HepG2 (cell line): ENCODE measurements around the gene TRAP1. TPM values are rescaled to one million over a fixed set of nuclear protein-coding genes. Genes with fewer than 3 reads are reported as not detected.
A peak's percentile ranks its signal among the peaks of the same experiment; 100 is the strongest.

Experiments used
- ATF7 ChIP-seq, 2 experiments: fragments of 450-650 bp in 1 of 2; sonication (generic) in 1 of 2; formaldehyde crosslinking in 1 of 2; IDR thresholded peaks; 2 replicates each; pipeline versions ENCODE4 v1.4.0 to v1.6.1; 2016 to 2020; ENCODE audit warnings: antibody characterized with exemption in 1 of 2, mild to moderate bottlenecking in 1 of 2, missing genetic modification reagents in 1 of 2
- BHLHE40 ChIP-seq: IDR thresholded peaks from 2 replicates; pipeline ENCODE4 v1.6.1; 2011; ENCODE audit warnings: low read length, improper control_type of control experiment
- EEA1 ChIP-seq: sonication (generic); formaldehyde crosslinking; IDR thresholded peaks from 2 replicates; pipeline ENCODE4 v1.5.1; 2020; ENCODE audit warnings: mild to moderate bottlenecking, missing genetic modification reagents, borderline replicate concordance
- FOXJ3 ChIP-seq: sonication (generic); formaldehyde crosslinking; IDR thresholded peaks from 2 replicates; pipeline ENCODE4 v1.4.0; 2020; ENCODE audit warnings: missing genetic modification reagents, mild to moderate bottlenecking, borderline replicate concordance
- IRX3 ChIP-seq: sonication (generic); formaldehyde crosslinking; IDR thresholded peaks from 2 replicates; pipeline ENCODE4 v1.8.1; 2023; ENCODE audit warnings: mild to moderate bottlenecking, low read depth, missing genetic modification reagents, borderline replicate concordance
- MED1 ChIP-seq: sonication (generic); formaldehyde crosslinking; IDR thresholded peaks from 2 replicates; pipeline ENCODE4 v1.4.0; 2020; ENCODE audit warnings: missing genetic modification reagents
- MED13 ChIP-seq: sonication (generic); formaldehyde crosslinking; IDR thresholded peaks from 2 replicates; pipeline ENCODE4 v1.5.0; 2020; ENCODE audit warnings: missing genetic modification reagents
- PRMT3 ChIP-seq: sonication (generic); formaldehyde crosslinking; IDR thresholded peaks from 2 replicates; pipeline ENCODE4 v1.8.1; 2022; ENCODE audit warnings: low read depth, mild to moderate bottlenecking, moderate library complexity, missing genetic modification reagents, borderline replicate concordance
- RCOR2 ChIP-seq: IDR thresholded peaks from 2 replicates; pipeline ENCODE4 v1.6.1; 2016; ENCODE audit warnings: missing biosample characterization, missing genetic modification reagents
- SNRNP70 ChIP-seq: fragments of 200-400 bp; formaldehyde crosslinking; IDR thresholded peaks from 2 replicates; pipeline ENCODE4 v1.6.1; 2017; ENCODE audit warnings: mild to moderate bottlenecking, low read depth, low read length, moderate library complexity
- SP5 ChIP-seq: IDR thresholded peaks from 2 replicates; pipeline ENCODE4 v1.6.1; 2016; ENCODE audit warnings: low read depth, borderline replicate concordance
- SRSF4 ChIP-seq: fragments of 200-400 bp; formaldehyde crosslinking; IDR thresholded peaks from one replicate; pipeline ENCODE4 v1.6.1; 2018; ENCODE audit warnings: mild to moderate bottlenecking, low read depth, low read length, moderate library complexity; ENCODE audit not compliant: poor library complexity, severe bottlenecking
- ZFAT ChIP-seq: sonication (generic); formaldehyde crosslinking; conservative IDR thresholded peaks from 2 replicates; pipeline ENCODE4 v1.8.1; 2023; ENCODE audit warnings: missing genetic modification reagents, inconsistent platforms
- ZFP90 ChIP-seq: sonication (generic); formaldehyde crosslinking; IDR thresholded peaks from 2 replicates; pipeline ENCODE4 v1.8.0; 2022; ENCODE audit warnings: missing genetic modification reagents, mild to moderate bottlenecking, inconsistent platforms, borderline replicate concordance
- ZNF230 ChIP-seq: sonication (generic); formaldehyde crosslinking; IDR thresholded peaks from 2 replicates; pipeline ENCODE4 v1.4.0; 2020; ENCODE audit warnings: mild to moderate bottlenecking, missing genetic modification reagents
- ZNF326 ChIP-seq: sonication (generic); formaldehyde crosslinking; IDR thresholded peaks from 2 replicates; pipeline ENCODE4 v1.4.0; 2020; ENCODE audit warnings: missing genetic modification reagents, borderline replicate concordance
- ZNF501 ChIP-seq: sonication (generic); formaldehyde crosslinking; IDR thresholded peaks from 2 replicates; pipeline ENCODE4 v1.5.1; 2020; ENCODE audit warnings: mild to moderate bottlenecking, moderate library complexity, missing genetic modification reagents
- ZNF674 ChIP-seq: sonication (generic); formaldehyde crosslinking; IDR thresholded peaks from 2 replicates; pipeline ENCODE4 v1.5.0; 2020; ENCODE audit warnings: low read depth, mild to moderate bottlenecking, missing genetic modification reagents
- ZNF780A ChIP-seq: sonication (generic); formaldehyde crosslinking; IDR thresholded peaks from 2 replicates; pipeline ENCODE4 v1.8.0; 2022; ENCODE audit warnings: mild to moderate bottlenecking, missing genetic modification reagents, moderate library complexity
- ZNF839 ChIP-seq: sonication (generic); formaldehyde crosslinking; IDR thresholded peaks from 2 replicates; pipeline ENCODE4 v1.4.0; 2020; ENCODE audit warnings: missing genetic modification reagents, mild to moderate bottlenecking, borderline replicate concordance
- polyA plus RNA-seq, 8 experiments: library from polyadenylated mRNA; depleted of rRNA in 3 of 8; stranded (reverse) in 7 of 8; unstranded in 1 of 8; fragments of >200 nt; fragmentation: Illumina TruSeq in 4 of 8; extraction: Trizol in 4 of 8; gene quantifications; 2 replicates each; pipeline versions ENCODE4 v1.2.1 to v1.2.3, GENCODE V29; 2011 to 2016; ENCODE audit warnings: low read depth in 4 of 8, missing spikeins in 1 of 8, mixed read lengths in 1 of 8; ENCODE audit not compliant: insufficient read depth in 1 of 8
- total RNA-seq, 5 experiments: library from RNA; depleted of rRNA; stranded (reverse); fragments of >200 nt; fragmentation: Illumina TruSeq; extraction: Trizol; gene quantifications; 2 replicates each; pipeline ENCODE4 v1.2.3, GENCODE V29; 2016; ENCODE audit warnings: low read depth in 1 of 5
- TF ChIP-seq, protein P1 (sequence below): sonication (generic); formaldehyde crosslinking; IDR thresholded peaks from 2 replicates; pipeline ENCODE4 v1.5.0; 2020; ENCODE audit warnings: missing genetic modification reagents, mild to moderate bottlenecking, borderline replicate concordance
- TF ChIP-seq, protein P2 (sequence below): IDR thresholded peaks from 2 replicates; pipeline ENCODE4 v1.6.1; 2016; ENCODE audit warnings: control low read depth
- TF ChIP-seq, protein P3 (sequence below): IDR thresholded peaks from 2 replicates; pipeline ENCODE4 v1.6.1; 2016; ENCODE audit warnings: mild to moderate bottlenecking, missing biosample characterization, missing genetic modification reagents
- TF ChIP-seq, protein P4 (sequence below): sonication (generic); formaldehyde crosslinking; IDR thresholded peaks from 2 replicates; pipeline ENCODE4 v1.8.0; 2023; ENCODE audit warnings: mild to moderate bottlenecking, missing genetic modification reagents
- TF ChIP-seq, protein P5 (sequence below): sonication (generic); formaldehyde crosslinking; IDR thresholded peaks from 2 replicates; pipeline ENCODE4 v1.9.0; 2022; ENCODE audit warnings: low read depth, missing genetic modification reagents

Gene TRAP1
- total and polyA plus RNA-seq, 2 of the 13 experiments (the other 11 are each of a cell fraction or from before 2014, with no cell fraction given), result 127 to 240 TPM

DNA sequence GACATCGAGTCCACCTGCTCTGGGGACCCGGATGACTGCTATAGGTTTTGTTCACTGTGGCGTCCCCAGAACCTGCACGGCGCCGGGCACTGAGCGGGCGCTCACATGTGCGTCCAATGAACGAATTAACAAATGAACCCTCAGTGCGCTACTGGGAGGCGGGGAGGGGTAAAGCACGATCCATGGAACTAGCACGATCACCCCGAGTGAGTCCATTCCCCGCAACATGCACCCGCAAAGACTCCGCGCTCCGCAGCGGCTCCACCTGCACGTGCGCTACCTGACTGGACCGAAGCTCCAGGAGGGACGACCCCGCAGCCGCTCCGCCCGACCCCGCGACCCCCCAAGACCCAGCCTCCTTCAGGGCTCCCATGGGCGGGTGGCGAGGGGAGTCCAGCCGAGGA is 491 bp downstream of the TRAP1 start (continued):
- TF ChIP-seq, protein P1, sequence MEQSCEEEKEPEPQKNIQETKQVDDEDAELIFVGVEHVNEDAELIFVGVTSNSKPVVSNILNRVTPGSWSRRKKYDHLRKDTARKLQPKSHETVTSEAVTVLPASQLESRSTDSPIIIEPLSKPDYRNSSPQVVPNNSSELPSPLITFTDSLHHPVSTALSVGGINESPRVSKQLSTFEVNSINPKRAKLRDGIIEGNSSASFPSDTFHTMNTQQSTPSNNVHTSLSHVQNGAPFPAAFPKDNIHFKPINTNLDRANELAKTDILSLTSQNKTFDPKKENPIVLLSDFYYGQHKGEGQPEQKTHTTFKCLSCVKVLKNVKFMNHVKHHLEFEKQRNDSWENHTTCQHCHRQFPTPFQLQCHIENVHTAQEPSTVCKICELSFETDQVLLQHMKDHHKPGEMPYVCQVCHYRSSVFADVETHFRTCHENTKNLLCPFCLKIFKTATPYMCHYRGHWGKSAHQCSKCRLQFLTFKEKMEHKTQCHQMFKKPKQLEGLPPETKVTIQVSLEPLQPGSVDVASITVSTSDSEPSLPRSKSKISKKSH, result peak; percentile 81
- TF ChIP-seq ZFP90 (CRISPR knock-in tag), result peak; percentile 68; the same call in 1 of the 2 replicates
- no peak for TF ChIP-seq ATF7 (IDR thresholded peaks at IDR 0.05)
- no peak for TF ChIP-seq ATF7 (CRISPR knock-in tag; IDR thresholded peaks at IDR 0.05)
- TF ChIP-seq MED1 (CRISPR knock-in tag), result 0 out of 2 replicates have a peak, but pooled peaks have one; percentile 28
- peak; percentile 67 for TF ChIP-seq BHLHE40
- 0 out of 2 replicates have a peak, but pooled peaks have one; percentile 17 for TF ChIP-seq ZFAT (CRISPR knock-in tag)
- TF ChIP-seq SP5 (CRISPR knock-in tag), result no peak
- TF ChIP-seq IRX3 (CRISPR knock-in tag), result no peak
- TF ChIP-seq, protein P2, sequence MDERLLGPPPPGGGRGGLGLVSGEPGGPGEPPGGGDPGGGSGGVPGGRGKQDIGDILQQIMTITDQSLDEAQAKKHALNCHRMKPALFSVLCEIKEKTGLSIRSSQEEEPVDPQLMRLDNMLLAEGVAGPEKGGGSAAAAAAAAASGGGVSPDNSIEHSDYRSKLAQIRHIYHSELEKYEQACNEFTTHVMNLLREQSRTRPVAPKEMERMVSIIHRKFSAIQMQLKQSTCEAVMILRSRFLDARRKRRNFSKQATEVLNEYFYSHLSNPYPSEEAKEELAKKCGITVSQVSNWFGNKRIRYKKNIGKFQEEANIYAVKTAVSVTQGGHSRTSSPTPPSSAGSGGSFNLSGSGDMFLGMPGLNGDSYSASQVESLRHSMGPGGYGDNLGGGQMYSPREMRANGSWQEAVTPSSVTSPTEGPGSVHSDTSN (CRISPR knock-in tag), result no peak
- no peak for TF ChIP-seq MED13 (CRISPR knock-in tag)
- no peak for TF ChIP-seq FOXJ3 (CRISPR knock-in tag)
- TF ChIP-seq ZNF230 (CRISPR knock-in tag), result peak; percentile 60; the same call in 1 of the 2 replicates
- TF ChIP-seq EEA1 (CRISPR knock-in tag), result no peak
- TF ChIP-seq ZNF780A, result 0 out of 2 replicates have a peak, but pooled peaks have one; percentile 12
- TF ChIP-seq PRMT3 (CRISPR knock-in tag), result no peak
- no peak for TF ChIP-seq ZNF674 (CRISPR knock-in tag)
- TF ChIP-seq, protein P3, sequence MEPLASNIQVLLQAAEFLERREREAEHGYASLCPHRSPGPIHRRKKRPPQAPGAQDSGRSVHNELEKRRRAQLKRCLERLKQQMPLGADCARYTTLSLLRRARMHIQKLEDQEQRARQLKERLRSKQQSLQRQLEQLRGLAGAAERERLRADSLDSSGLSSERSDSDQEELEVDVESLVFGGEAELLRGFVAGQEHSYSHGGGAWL (CRISPR knock-in tag), result 0 out of 2 replicates have a peak, but pooled peaks have one; percentile 10
- TF ChIP-seq RCOR2, result no peak
- 0 out of 2 replicates have a peak, but pooled peaks have one; percentile 4 for TF ChIP-seq ZNF839
- TF ChIP-seq, protein P4, sequence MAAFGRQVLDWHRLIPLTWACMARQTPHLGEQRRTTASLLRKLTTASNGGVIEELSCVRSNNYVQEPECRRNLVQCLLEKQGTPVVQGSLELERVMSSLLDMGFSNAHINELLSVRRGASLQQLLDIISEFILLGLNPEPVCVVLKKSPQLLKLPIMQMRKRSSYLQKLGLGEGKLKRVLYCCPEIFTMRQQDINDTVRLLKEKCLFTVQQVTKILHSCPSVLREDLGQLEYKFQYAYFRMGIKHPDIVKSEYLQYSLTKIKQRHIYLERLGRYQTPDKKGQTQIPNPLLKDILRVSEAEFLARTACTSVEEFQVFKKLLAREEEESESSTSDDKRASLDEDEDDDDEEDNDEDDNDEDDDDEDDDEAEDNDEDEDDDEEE, result peak; percentile 67; the same call in 1 of the 2 replicates
- TF ChIP-seq SNRNP70, result no peak
- no peak for TF ChIP-seq ZNF326 (CRISPR knock-in tag)
- TF ChIP-seq, protein P5, sequence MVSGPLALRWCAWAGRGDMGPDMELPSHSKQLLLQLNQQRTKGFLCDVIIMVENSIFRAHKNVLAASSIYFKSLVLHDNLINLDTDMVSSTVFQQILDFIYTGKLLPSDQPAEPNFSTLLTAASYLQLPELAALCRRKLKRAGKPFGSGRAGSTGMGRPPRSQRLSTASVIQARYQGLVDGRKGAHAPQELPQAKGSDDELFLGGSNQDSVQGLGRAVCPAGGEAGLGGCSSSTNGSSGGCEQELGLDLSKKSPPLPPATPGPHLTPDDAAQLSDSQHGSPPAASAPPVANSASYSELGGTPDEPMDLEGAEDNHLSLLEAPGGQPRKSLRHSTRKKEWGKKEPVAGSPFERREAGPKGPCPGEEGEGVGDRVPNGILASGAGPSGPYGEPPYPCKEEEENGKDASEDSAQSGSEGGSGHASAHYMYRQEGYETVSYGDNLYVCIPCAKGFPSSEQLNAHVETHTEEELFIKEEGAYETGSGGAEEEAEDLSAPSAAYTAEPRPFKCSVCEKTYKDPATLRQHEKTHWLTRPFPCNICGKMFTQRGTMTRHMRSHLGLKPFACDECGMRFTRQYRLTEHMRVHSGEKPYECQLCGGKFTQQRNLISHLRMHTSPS, result 0 out of 2 replicates have a peak, but pooled peaks have one; percentile 16
- TF ChIP-seq ZNF501 (CRISPR knock-in tag), result 0 out of 2 replicates have a peak, but pooled peaks have one; percentile 48
- no peak for TF ChIP-seq SRSF4
